GF-D8 (cell line): Measurements from ENCODE around the gene FXYD3.
A peak's percentile ranks its signal among the peaks of the same experiment; 100 is the strongest.

ENCODE experiments used
- DNase-seq: peaks from one replicate; lab custom pipeline; 2025; lab: John Stamatoyannopoulos, UW

Gene FXYD3

GRCh38 chr19:35106898-35107541 is 8.6 kb upstream of the FXYD3 start:
- no peak for DNase-seq

GRCh38 chr19:35107545-35107944 is 8.1 kb upstream of the FXYD3 start:
- no peak for DNase-seq

DNA sequence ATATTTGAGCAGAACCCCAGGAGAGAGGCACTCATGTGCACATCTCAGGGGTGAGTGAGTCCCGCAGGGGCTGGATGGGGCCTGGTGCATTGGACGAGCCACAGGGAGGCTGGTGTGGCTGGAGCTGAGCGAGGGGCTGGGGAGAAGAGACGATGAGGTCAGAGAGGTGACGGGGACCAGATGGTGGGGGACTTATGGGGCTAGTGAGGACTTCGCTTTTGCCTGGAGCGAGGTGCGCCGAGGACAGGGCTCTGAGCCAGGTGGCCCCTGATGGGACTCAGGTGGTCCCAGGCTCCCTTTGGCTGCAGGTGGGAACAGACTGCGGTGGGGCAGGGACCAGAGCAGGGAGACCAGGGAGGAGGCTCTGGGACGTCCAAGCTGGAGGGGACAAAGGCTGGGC is 6.9 kb upstream of the FXYD3 start:
- no peak for DNase-seq

GRCh38 chr19:35109395-35110112 is 6.1 kb upstream of the FXYD3 start:
- no peak for DNase-seq

- no peak for DNase-seq
Measured at GRCh38 chr19:35110974-35111373, 4.6 kb upstream of the FXYD3 start.

- no peak for DNase-seq
Measured at GRCh38 chr19:35112995-35113688, 2.5 kb upstream of the FXYD3 start.

DNA sequence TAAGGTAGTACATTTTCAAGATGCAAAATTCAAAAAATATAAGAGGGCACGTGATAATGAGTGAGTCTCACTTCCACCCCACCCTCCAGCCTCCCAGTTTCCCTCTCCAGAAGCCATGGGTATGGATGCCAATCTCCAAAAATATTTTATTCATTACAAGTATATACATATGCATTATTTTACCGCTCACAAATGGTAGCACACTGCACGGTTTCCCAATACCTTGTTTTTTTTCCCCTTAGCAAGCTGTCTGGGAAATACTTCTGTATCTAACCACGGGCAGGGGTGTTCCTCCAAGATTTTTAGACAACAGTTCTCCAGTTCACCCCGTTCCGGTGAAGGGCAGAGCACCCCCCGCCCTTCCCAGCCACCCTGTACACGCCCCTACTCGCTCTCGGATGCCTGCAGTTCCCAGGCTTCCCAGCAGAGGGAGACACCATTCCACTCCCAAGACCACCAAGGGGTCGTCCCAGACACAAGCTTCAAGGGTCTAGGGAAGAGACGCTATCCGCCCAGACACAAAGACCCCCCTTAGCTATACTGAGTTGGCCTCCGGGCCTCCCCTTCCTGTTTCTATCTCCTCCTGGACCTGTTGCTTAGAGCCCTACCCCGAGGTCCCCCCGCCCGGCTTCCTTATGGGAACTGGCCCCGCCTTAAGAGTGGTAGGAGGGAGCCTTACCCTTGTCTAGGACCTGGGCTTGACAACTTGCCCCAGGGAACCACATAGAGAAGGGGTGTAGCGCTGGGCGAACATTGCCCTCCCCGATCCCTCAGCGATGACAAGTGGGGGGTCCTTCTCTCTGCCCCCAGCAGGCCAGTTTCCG is 1.1 kb upstream of the FXYD3 start:
- no peak for DNase-seq

DNA sequence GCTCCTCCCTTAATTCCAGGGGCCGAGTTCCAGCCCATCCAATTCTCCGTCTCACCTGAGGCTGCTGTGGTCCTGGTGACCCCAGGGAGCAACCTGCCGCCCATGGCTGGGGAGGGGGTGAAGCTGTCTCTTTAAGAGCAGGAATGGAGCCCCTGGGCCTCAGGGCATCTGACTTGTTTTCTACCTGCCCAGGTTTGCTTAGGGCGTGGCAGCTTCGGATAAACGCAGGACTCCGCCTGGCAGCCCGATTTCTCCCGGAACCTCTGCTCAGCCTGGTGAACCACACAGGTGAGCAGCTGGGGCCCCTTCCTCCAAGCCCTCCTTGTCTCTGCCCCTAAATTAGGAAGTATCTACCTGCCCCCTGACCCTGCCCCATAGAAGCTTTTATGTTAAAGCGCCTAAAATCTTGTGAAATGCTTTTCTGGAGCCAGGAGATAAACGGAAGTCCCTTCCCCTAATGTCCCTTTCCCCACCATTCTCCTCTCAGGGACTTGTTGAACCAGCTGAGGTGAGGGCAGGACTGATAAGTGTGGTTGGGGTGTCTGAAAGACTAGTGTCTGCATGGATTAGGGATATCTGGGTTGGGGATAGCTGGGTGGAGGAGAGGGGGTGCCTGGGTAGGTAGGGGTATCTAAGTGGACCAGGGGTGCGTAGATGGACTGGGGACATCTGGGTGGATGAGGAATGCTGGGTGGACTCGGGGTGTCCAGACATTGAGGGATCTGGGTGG is 614 bp downstream of the FXYD3 start:
- DNase-seq, result no peak

DNA sequence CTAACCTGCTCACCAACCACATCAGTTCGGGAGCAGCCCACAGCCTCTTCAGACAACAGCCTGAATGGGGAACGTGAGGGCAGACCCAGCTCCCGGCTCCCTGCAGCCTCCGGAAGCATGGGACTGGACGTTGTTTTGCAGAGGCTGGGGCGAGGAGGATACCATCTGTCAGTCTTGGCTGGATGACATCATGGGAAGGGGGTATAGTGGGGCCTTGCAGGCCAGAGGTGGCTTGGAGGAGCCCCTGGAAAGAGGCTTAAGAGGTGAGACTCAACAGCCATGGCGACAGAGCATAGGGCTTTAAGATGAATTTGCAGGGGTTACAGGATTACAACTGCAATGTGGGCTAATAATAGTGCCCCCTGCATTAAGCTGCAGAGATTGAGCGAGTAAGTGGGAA is 1.5 kb downstream of the FXYD3 start:
- DNase-seq, result no peak

GRCh38 chr19:35117799-35118198 is 2.2 kb downstream of the FXYD3 start:
- no peak for DNase-seq

GRCh38 chr19:35118268-35119020 is 2.8 kb downstream of the FXYD3 start:
- no peak for DNase-seq

DNA sequence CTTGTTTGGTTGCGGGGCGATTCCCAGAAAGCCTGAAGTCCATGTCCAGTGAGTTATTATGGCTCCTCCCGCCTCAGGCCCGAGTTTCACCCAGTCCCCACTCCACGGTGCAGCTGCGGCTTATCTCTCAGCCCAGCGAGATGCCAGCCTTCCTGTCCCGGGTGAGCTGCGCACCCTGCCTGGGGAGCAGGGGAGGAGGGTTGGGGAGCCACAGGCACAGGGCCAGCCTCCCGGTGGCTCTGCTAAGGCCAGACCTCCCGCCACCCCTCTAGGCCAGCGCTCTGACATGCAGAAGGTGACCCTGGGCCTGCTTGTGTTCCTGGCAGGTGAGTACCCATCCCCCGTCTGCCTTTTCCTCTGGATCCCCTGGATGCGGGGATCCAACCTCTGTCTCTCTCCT is 3.5 kb downstream of the FXYD3 start:
- DNase-seq, result no peak

DNA sequence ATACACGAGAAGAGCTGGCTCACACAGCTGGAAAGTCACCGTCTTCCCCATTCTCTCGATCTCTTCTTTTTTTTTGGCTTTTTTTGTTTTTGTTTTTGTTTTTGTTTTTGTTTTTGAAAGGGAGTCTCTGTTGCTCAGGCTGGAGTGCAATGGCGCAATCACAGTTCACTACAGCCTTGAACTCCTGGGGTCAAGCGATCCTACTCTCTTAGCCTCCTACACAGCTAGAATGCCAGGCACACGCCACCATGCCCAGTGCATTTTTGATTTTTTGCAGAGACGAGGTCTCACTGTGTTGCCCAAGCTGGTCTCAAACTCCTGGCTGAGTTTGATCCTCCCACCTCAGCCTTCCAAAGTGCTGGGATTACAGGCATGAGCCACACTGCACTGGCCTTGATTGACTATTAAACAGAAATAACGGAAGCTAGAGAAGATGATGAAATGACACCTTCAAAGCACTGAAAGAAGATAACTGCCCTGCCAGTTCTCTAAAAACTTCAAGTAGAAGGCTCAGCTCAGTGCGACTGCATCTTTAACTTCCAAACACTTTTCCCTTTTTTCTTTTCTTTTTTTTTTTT is 4.0 kb downstream of the FXYD3 start:
- no peak for DNase-seq

DNA sequence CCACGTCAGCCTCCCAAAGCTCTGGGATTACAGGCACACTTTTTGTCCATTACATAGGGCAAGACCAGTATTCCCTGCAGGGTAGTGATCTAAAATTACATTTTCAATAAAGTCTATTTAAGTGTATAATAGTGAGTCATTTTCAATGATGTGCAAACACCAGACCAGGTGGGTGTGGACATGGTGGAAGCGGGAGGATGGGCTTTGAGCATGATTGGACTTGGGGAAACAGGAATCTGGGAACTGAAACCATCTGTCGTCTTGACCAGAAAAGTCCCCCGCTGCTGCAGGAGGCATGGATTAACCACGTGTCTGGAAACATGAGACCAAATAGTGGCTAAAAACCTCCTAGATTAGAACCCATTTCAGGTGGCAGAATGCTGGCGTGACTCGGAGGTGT is 4.9 kb downstream of the FXYD3 start:
- no peak for DNase-seq

GRCh38 chr19:35120898-35121297 is 5.3 kb downstream of the FXYD3 start:
- DNase-seq, result no peak

GRCh38 chr19:35122687-35123551 is 7.3 kb downstream of the FXYD3 start:
- DNase-seq, result no peak

- no peak for DNase-seq
Measured at GRCh38 chr19:35123573-35123972, 8.0 kb downstream of the FXYD3 start.

DNA sequence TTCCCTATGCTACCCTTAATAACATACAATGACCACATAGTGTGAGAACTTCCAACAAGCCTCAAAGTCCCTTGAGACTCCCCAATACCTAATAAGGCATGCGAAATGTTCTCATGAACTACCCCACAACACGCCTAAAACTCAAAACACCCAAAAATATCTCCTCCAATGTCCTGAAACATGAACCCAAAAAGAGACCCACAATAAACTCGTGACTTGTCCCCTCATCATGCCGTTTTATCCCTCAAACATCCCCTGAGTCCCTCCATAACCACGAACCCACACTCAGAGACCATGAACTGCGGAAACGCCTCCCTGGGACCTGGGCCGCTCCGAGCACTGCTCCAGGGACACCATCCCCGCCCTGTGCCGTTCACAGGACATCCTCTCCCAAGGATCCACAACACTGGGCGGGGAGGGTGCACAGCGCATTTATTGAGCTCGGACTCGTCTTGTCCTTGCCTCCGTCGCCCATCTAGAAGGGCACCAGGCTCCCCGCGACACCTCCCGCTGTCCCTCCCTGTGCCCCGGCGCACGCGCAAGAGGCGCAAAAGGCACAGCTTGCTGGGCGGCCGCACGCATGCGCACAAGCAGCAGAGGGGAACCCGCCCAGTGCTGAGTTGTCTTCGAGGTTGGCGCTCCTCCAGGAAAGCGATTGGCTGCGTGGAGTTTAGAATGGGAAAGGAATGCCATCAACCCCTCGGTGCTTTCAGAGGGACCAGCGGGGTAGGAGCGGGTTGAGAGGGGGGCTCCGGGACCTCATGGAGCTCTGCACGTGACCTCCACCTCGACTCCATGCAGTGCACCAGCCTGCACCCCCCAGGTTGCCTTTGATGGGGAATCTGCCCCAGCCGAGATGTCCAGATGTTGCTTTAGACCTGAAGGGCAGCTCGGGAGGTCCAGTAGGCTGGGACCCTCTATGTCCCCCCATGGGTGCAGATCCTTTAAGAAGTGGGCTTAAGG is 8.8 kb downstream of the FXYD3 start:
- DNase-seq, result peak; percentile 22
